H1 (cell line): ENCODE data around the gene MPRIP.

Source experiments
- CTCF ChIP-seq, 3 experiments: IDR thresholded peaks; 1 replicate in 2 of 3; 2 replicates in 1 of 3; pipeline versions ENCODE4 v1.5.1 to v1.6.1; 2011; ENCODE audit warnings: low read length in 3 of 3, mild to moderate bottlenecking in 3 of 3, inconsistent platforms in 2 of 3, low read depth in 1 of 3, moderate library complexity in 1 of 3; ENCODE audit not compliant: insufficient read depth in 1 of 3; ENCODE audit errors: control extremely low read depth in 1 of 3
- MAFK ChIP-seq: IDR thresholded peaks from 2 replicates; pipeline ENCODE4 v1.6.1; 2012; ENCODE audit warnings: low read depth, mild to moderate bottlenecking, improper control_type of control experiment, low read length
- POLR2AphosphoS5 ChIP-seq: IDR thresholded peaks from 2 replicates; pipeline ENCODE4 v1.6.1; 2011; ENCODE audit warnings: low read depth, low read length
- RNF2 ChIP-seq: fragments of 200-900, 300-1000 bp; sonication (generic); IDR thresholded peaks from 2 replicates; pipeline ENCODE4 v1.7.1; 2016; ENCODE audit warnings: borderline replicate concordance, low read depth, mild to moderate bottlenecking, antibody characterized with exemption, low read length; ENCODE audit not compliant: poor library complexity, severe bottlenecking; ENCODE audit errors: missing control alignments

- no peak for TF ChIP-seq CTCF (IDR thresholded peaks at IDR 0.05; ENCODE audit: control extremely low read depth in 1 of 3, insufficient read depth in 1 of 3, low read depth in 1 of 3, low read length in 3 of 3)
- no peak for TF ChIP-seq RNF2
- TF ChIP-seq MAFK, result no peak
- TF ChIP-seq POLR2AphosphoS5, result no peak
These were observed 67.0 kb downstream of the MPRIP start for GRCh38 chr17:17109256-17109655.
